GM18870 (cell line): ENCODE results near the gene C1QTNF9.
"Not testable (repeated sequence)": the region's sequence is repeated elsewhere in the genome, so short reads cannot be mapped to it uniquely, and the experiment has no call there.

Source experiments
- ATAC-seq: cut with Tn5 transposase; IDR thresholded peaks from one replicate; pipeline ENCODE4 v1.9.1; 2021; ENCODE audit warnings: moderate library complexity; ENCODE audit not compliant: unreplicated experiment

Gene C1QTNF9

GRCh38 chr13:24281188-24282008, 28.0 kb upstream of the C1QTNF9 start:
- no peak for ATAC-seq

- ATAC-seq, result no peak
Observed at GRCh38 chr13:24282256-24282655, 27.1 kb upstream of the C1QTNF9 start.

GRCh38 chr13:24284889-24285565, 24.4 kb upstream of the C1QTNF9 start:
- no peak for ATAC-seq

GRCh38 chr13:24286624-24287023, 22.8 kb upstream of the C1QTNF9 start:
- ATAC-seq, result no peak

- ATAC-seq, result no peak
Observed at GRCh38 chr13:24287748-24288287, 21.6 kb upstream of the C1QTNF9 start.

- ATAC-seq, result no peak
Observed at GRCh38 chr13:24288870-24289269, 20.5 kb upstream of the C1QTNF9 start.

GRCh38 chr13:24290280-24290932, 19.0 kb upstream of the C1QTNF9 start:
- ATAC-seq, result no peak

GRCh38 chr13:24292481-24292880, 16.9 kb upstream of the C1QTNF9 start:
- no peak for ATAC-seq

GRCh38 chr13:24293746-24294145, 15.6 kb upstream of the C1QTNF9 start:
- no peak for ATAC-seq

- ATAC-seq, result no peak
Observed at GRCh38 chr13:24299488-24300114, 9.8 kb upstream of the C1QTNF9 start.

GRCh38 chr13:24301434-24301833, 7.9 kb upstream of the C1QTNF9 start:
- no peak for ATAC-seq

GRCh38 chr13:24301911-24302310, 7.5 kb upstream of the C1QTNF9 start:
- ATAC-seq, result no peak

- ATAC-seq, result no peak
Observed at GRCh38 chr13:24304620-24305019, 4.8 kb upstream of the C1QTNF9 start.

GRCh38 chr13:24306632-24307031, 2.7 kb upstream of the C1QTNF9 start:
- no peak for ATAC-seq

GRCh38 chr13:24307211-24308067, 1.9 kb upstream of the C1QTNF9 start:
- ATAC-seq, result no peak

- ATAC-seq, result no peak
Observed at GRCh38 chr13:24308068-24308445, 1.3 kb upstream of the C1QTNF9 start.

- no peak for ATAC-seq
Observed at GRCh38 chr13:24308488-24309020, 826 bp upstream of the C1QTNF9 start.

GRCh38 chr13:24313439-24313838, 4.1 kb downstream of the C1QTNF9 start:
- no peak for ATAC-seq

- not testable (repeated sequence) for ATAC-seq
Observed at GRCh38 chr13:24317835-24318234, 8.5 kb downstream of the C1QTNF9 start.

- ATAC-seq, result not testable (repeated sequence)
Observed at GRCh38 chr13:24318878-24319277, 9.5 kb downstream of the C1QTNF9 start.
